NCI-H128 (cell line): Measurements from ENCODE around the gene TSPEAR.

Experiments used
- DNase-seq: peaks from one replicate; lab custom pipeline; 2025; ENCODE audit not compliant: unreplicated experiment; lab: John Stamatoyannopoulos, UW

The TSPEAR gene

DNA sequence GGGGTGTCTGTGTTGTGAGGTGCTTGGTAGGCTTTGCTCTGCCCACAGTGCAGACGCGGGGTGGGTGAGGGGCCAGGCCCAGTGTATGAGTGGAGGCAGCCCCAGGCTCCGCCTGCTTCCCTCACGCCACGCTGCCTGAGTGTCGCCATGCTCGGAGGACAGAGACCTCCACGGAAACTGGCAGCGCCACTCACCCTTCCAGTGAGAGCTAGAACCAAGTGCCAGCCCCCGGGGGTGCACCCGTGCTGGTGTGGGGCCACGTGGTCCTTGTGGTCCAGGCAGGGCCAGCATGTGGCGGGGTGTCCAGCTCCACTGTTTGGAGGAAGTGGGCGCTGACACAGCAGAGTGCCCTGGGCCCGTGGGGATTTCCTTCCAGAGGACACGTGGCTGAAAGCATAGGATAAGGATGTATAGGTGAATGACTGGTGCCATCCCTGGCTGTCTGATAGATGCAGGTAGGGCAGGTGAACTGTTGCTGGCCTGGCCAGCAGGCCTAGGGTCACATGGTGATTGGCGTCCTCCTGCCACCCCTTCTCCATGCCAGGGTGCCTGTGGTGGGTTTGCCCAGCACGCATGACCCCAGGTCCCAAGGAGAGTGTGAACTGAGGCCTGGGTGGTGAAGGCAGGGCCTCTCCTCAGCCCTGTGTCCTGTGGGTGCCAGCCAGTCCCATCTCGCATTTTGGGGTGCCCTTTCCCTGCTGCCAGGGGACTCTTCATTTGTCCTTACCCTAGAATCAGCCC, 252.2 kb downstream of the TSPEAR start:
- DNase-seq, result no peak

DNA sequence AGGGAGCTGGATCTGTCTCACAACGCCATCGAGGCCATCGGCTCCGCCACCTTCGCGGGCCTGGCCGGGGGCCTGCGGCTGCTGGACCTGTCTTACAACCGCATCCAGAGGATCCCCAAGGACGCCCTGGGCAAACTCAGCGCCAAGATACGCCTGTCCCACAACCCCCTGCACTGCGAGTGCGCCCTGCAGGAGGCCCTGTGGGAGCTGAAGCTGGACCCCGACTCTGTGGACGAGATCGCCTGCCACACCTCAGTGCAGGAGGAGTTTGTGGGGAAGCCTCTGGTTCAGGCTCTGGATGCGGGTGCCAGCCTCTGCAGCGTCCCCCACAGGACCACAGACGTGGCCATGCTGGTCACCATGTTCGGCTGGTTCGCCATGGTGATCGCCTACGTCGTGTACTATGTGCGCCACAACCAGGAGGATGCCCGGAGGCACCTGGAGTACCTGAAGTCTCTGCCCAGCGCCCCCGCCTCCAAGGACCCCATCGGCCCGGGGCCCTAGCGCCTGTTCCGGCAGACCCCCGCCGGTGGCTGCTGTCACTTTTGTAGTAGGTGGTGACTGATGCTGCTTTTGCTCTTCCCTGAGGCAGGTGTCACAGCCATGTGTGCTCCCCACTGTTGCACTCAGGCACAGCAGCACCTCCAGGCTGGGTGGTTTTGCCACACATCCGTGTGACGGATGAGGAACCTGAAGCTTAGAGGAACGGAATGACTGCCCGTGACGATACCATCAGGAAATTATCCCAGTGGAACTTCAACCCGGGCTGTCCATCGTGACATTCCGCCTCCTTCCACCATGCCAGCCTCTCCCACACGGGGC, 254.2 kb downstream of the TSPEAR start:
- DNase-seq, result no peak

DNA sequence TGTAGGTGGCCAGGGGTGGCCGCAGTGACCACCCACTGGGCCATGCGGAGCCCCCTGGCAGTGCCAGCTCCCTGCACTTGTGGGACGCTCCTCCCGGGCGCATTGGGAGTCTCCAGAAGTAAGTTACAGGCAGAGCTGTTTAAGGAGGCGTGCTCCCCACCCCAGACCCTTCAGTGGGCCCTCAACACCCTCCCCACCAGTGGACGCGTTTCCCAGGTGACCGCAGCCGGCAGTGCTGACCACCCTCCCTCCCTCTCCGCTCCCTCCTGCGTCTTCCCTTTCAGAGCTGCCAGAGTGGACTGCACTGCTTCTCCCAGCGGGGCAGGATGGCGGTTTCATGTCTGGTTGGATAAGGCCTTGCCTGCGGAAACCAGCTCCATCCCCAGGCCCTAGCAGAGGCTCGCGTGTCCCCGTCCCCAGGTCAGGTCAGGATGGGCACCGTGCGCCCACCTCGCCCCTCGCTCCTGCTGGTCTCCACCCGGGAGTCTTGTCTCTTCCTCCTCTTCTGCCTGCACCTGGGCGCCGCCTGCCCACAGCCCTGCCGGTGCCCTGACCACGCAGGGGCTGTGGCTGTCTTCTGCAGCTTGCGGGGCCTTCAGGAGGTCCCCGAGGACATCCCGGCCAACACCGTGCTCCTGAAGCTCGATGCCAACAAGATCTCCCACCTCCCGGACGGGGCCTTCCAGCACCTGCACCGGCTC, 255.0 kb downstream of the TSPEAR start:
- no peak for DNase-seq

DNA sequence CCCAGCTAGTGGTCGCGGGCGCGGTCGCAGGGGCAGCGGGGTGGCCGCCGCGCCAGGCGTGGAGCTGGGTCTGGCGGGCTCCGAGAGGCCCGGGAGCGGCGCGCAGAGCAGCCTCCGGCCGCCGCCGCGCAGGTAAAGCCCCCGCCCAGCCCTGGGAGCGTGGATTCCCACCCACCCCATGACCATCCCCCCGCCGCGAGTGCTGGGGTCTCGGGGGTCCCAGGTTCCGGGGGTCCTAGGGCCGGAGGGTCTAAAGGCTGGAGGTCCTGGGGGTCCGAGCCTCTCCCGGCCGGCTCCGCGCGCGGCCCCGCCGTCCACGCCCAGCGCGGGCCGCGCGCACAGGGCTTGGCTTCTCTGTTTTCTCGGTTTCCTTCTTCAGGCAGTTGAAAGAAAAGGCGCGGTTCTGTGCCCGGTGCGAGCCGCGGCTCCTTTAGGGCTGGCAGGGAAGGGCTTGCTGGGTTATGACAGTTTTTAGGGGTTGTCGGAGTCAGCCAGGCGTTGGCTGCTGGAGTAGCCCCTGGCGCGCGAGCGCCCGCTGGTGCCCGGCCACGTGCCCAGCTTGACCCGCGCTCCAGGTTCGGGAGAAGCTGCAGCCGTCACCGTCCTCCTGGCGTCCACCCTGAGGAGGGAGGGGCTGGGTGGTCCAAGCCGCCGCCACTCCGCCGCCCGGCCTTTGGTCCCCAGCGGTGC, 255.7 kb downstream of the TSPEAR start:
- DNase-seq, result no peak

DNA sequence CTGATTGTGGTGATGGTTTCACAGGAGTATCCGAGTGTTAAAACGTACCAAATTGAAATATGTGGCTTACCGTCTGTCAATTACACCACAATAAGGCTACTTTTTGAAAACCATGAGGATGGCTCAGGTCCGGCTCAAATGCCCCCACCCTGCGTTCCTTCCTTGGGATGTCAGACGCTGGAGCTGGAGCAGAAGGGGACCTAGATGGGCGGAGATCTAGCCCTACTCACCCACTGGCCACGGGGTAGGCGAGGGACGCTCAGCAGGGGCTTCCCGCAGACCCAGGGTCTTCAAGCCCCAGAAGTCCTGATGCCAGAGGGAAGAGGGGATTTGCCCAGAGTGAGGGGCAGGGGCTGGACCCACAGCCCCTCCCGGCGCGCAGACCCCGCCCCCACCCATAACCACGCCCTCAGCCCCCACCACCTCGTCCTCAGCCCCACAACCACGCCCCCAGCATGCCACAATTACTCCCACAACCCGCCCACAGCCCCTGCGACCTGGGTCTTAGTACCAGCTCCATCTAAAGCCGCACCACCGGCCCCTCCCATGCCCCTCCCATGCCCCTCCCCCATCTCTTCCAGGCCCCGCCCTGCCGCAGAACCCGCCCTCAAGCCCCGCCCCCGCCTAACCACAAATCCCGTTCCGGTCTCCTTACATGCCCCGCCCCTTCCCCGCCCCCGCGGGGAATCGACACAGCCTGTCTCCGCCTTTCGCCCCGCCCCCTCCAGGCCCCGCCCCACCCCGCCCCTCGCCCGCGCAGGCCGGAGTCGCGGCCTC, 256.4 kb downstream of the TSPEAR start, which contains the start of gene LRRC3:
Gene LRRC3, plus strand, starts transcription at position 764 of the 777 bp plus-strand sequence. CDS start 1,135 bp downstream, outside the sequence.
- no peak for DNase-seq

DNA sequence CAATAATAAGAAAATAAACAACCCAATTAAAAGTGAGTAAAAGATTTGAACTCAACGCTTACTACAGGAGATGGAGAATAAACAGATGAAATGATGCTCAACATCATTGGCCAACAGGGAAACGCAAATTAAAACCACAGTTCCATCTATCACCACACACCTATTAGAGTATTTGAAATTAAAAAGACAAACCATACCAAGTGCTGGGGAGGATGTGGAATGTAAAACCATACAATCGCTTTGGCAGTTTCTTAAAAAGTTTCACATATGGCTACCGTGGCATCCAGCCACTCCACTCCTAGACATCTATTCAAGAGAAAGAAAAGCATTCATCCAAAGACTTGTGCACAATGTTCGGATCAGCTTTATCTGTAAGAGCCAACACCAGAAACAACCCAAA, 257.3 kb downstream of the TSPEAR start:
- no peak for DNase-seq

DNA sequence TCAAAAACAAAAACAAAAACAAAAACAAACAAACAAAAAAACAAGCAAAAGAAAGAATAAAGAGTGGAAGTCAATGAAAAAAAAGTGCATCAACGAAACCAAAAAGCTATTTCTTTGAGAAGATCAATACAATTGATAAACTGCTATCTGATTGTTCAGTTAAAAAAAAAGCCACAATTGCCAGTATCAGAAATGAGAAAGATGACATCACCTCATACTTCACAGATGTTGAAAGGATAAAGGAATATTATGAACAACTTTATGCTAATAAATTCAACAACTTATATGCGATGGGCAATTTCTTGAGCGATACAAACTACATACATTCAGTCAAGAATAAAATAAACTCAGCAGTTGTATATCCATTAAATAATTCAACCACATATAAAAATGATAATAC, 258.3 kb downstream of the TSPEAR start:
- no peak for DNase-seq

DNA sequence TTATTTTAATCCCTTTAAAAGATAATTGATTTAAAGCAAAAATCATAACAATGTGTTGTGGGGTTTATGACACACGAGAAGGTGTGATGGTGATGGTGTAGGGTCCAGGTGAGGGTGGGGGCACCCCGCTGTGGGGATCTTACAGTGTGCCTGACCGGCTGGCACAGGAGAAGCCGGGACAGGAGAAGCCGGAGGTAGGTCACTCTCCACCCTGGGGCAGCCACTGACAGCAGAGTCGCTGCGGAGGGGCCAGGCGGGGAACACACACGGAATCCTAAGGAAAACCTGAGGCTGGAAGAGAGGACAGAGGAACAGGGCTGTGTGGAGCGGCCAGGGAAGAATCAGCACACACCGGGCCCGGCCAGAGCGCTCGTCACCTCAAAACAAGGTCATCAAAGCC, 260.4 kb downstream of the TSPEAR start:
- no peak for DNase-seq

DNA sequence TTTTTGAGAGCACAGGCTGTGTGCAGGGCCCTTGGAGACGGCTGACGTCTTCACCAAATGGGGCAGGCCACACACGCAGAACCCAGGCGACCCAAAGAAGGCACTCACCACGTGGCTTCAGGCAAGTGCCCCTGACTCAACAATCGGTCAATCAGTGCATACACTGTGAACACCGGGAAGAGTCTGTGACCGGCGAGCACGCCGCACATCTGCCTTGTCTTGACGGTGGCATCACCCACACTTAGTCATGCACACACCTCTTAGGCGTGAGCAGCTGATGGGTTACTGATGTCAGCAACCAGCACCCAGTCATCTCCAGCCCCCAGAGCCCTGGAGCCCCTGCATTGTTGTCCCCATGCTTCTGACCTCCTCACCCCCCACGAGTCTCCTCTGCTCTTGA, 261.0 kb downstream of the TSPEAR start:
- no peak for DNase-seq

DNA sequence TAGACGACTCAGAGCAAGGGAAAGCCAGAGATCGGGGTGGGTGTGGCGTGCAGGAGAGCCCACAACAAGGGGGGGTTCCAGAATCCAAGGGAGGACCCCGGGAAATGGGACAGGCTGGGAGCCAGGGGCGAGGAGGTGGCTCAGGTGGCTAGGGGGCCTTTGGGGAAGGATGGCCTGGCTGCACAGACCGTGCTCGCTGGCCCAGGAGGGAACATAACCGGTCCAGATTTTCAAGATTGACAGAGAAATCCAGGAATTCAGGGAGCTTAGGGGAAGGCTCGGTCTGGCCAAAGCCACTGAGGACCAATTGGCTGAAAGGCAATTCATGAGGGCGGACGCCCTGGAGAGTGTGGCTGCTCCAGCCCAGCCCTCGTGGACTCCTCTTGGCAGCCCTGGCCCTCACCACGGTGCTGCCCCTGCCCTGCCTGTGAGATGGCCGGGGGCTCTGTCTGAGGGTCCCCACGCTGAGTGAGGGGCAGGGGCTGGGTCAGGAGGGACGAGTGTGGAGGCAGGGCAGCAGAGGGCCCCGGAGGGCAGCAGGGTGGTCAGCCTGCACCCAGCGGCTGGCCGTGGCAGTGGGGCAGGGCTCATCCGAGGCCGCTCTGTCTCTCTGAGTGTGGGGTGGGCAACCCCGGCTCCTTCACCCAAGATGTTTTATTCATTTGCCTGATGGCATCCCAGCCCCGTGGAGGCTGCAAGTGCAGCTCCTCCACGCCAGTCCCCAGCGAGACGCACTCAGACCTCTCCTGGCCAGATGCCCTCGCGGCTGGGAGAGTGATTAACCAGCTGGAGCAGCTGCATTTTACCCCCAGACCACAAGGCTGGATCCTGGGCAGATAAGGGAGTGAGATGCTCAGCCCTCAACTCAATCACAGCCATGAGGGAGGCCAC, 261.7 kb downstream of the TSPEAR start:
- DNase-seq, result no peak

DNA sequence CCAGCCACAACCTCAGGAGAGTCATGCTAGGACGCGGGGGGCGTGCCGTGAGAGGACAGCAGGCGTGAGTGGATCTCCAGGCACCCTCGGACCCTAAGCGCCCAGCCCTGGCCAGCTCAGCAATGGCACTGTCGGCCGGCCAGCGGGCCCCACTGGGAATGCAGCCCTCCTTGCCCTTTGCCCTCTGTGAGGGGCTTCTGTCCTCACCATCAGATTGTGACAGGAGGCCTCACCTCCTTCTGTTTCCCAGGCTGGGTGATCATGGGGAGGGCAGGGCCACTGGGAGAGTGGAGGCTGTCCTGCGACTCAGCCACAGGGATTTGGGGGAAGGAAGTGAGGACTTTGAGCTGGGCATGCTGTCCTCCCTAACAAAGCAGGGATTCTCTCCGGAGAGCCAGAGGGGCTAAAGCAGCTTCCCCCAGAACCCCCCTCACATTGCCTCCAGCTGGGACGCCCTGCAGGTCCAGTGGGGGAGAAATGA, 262.7 kb downstream of the TSPEAR start:
- no peak for DNase-seq
